ENCODE data around the gene RBM10. TPM values are rescaled to one million over a fixed set of nuclear protein-coding genes. Genes with fewer than 3 reads are reported as not detected.

The RBM10 gene
- total and polyA plus RNA-seq, 2 experiments from 2014 or later = 39.5 to 101 TPM

GRCh38 chrX:47164420-47164819 is 19.4 kb downstream of the RBM10 start:
- Histone ChIP-seq H4K20me1 (replicated peaks; ENCODE audit: insufficient read depth) (no peaks in the 10 kb centered on the region), H3F3A (replicated peaks; ENCODE audit: low read depth) (no peaks in the 10 kb centered on the region), H3K79me2 (replicated peaks; ENCODE audit: insufficient read depth) (peaks cover 49% of the 10 kb centered on the region), H3K27ac (ENCODE audit: low read depth) (no peak overlapping the region), H3K4me3 (no peak overlapping the region), H2AFZ (no peak overlapping the region), H3K36me3 (ENCODE audit: insufficient read depth) (no peaks in the 10 kb centered on the region), H3K4me2 (no peak overlapping the region), H3K27me3 (ENCODE audit: insufficient read depth) (no peaks in the 10 kb centered on the region), H3K9me2 (ENCODE audit: insufficient read depth) (no peaks in the 10 kb centered on the region), H3K4me1 (ENCODE audit: insufficient read depth) (no peaks in the 10 kb centered on the region)
- no peaks in the 10 kb centered on the region; the same call in 2 of the 3 replicates for H3K4me1 Mint-ChIP-seq
- no peak for TF ChIP-seq JUNB (IDR thresholded peaks at IDR 0.05; ENCODE audit: unreplicated experiment)
- TF ChIP-seq NANOG (IDR thresholded peaks at IDR 0.05; ENCODE audit: borderline replicate concordance) = no peak
- TF ChIP-seq REST (IDR thresholded peaks at IDR 0.05; ENCODE audit: unreplicated experiment) = no peak
- TF ChIP-seq CTCF (conservative IDR thresholded peaks at IDR 0.05; ENCODE audit: low read depth in 2 of 2) = no peak
- TF ChIP-seq EZH2phosphoT487 (IDR thresholded peaks at IDR 0.05; ENCODE audit: unreplicated experiment) = no peak
- no peak for TF ChIP-seq ZNF462 (CRISPR knock-in tag; IDR thresholded peaks at IDR 0.05)
- TF ChIP-seq STAT1 (IDR thresholded peaks at IDR 0.05; ENCODE audit: unreplicated experiment) = no peak
- no peak for TF ChIP-seq POLR2AphosphoS5 (IDR thresholded peaks at IDR 0.05; ENCODE audit: low read depth)
- no peak for TF ChIP-seq ETS1 (IDR thresholded peaks at IDR 0.05)
- no peak for TF ChIP-seq ZNF331 (CRISPR knock-in tag; IDR thresholded peaks at IDR 0.05; ENCODE audit: low read depth)
- TF ChIP-seq EZH2 (IDR thresholded peaks at IDR 0.05; ENCODE audit: low read depth, unreplicated experiment) = no peak
- TF ChIP-seq CREB1 (CRISPR knock-in tag; IDR thresholded peaks at IDR 0.05; ENCODE audit: low read depth) = no peak
- TF ChIP-seq ZNF114 (CRISPR knock-in tag; IDR thresholded peaks at IDR 0.05) = no peak
- DNase-seq (ENCODE audit: low spot score) (no peak), ATAC-seq (no peak)
- H3K27me3 Mint-ChIP-seq (ENCODE audit: insufficient read depth, low read depth, poor library complexity) = peaks cover 3% of the 10 kb centered on the region
- H3K9me3 Mint-ChIP-seq = no peaks in the 10 kb centered on the region; the same call in 2 of the 3 replicates
- H3K4me3 Mint-ChIP-seq = no peak overlapping the region
- H3K27ac Mint-ChIP-seq = no peak overlapping the region
- peaks cover 37% of the 10 kb centered on the region for H3K36me3 Mint-ChIP-seq (ENCODE audit: low read depth)

Measured in GM23338 (cell line).